IPS DF 6.9 (cell line): ENCODE data around the gene PTCSC3.

Experiments used
- DNase-seq: peaks from one replicate; pipeline ENCODE4 v3.0.0-alpha.2; 2013; ENCODE audit warnings: low read depth, low spot score
- H3K27ac ChIP-seq: one replicate; pipeline ENCODE4 v1.5.1; 2013; ENCODE audit warnings: low read length, control low read depth
- H3K27me3 ChIP-seq: 2 replicates; pipeline ENCODE4 v1.6.1; 2013; ENCODE audit warnings: mild to moderate bottlenecking, low read length; ENCODE audit not compliant: control insufficient read depth, insufficient read depth
- H3K36me3 ChIP-seq: 2 replicates; pipeline ENCODE4 v1.6.1; 2013; ENCODE audit warnings: low read length; ENCODE audit not compliant: control insufficient read depth, insufficient read depth
- H3K4me1 ChIP-seq: 2 replicates; pipeline ENCODE4 v1.6.1; 2013; ENCODE audit warnings: low read length; ENCODE audit not compliant: control insufficient read depth, insufficient read depth
- H3K4me3 ChIP-seq: 2 replicates; pipeline ENCODE4 v1.5.1; 2013; ENCODE audit warnings: mild to moderate bottlenecking, low read length
- H3K9me3 ChIP-seq: 2 replicates; pipeline ENCODE4 v1.6.1; 2013; ENCODE audit warnings: low read length, inconsistent platforms; ENCODE audit not compliant: control insufficient read depth, insufficient read depth
- WGBS: extraction: QIAGEN DNeasy Blood & Tissue Kit; methylation state at CpG from one replicate; pipeline ENCODE4 v1.1.7; 2013; ENCODE audit warnings: mixed read lengths, missing lambda C conversion rate; ENCODE audit not compliant: insufficient read length, insufficient coverage; 5-methylcytosine and 5-hydroxymethylcytosine counted together

Gene PTCSC3

GRCh38 chr14:36086629-36087395 lies 89.7 kb downstream of the PTCSC3 start:
- WGBS = no CpG with 5 or more reads among the region's 1 CpG
- no peak overlapping the region for H3K27ac ChIP-seq
- H3K36me3 ChIP-seq = no peaks in the 10 kb centered on the region
- no peak overlapping the region for H3K4me3 ChIP-seq
- H3K9me3 ChIP-seq = no peaks in the 10 kb centered on the region
- no peak for DNase-seq
- H3K27me3 ChIP-seq = no peaks in the 10 kb centered on the region
- no peaks in the 10 kb centered on the region for H3K4me1 ChIP-seq

GRCh38 chr14:36085861-36086260 lies 90.7 kb downstream of the PTCSC3 start:
- no peaks in the 10 kb centered on the region for H3K27me3 ChIP-seq
- no peaks in the 10 kb centered on the region for H3K36me3 ChIP-seq
- H3K4me1 ChIP-seq = no peaks in the 10 kb centered on the region
- WGBS = no CpG with 5 or more reads among the region's 6 CpGs
- H3K27ac ChIP-seq = no peak overlapping the region
- H3K9me3 ChIP-seq = no peaks in the 10 kb centered on the region
- no peak for DNase-seq
- H3K4me3 ChIP-seq = no peak overlapping the region
